Measurements from ENCODE around the gene EYA2. TPM values are rescaled to one million over a fixed set of nuclear protein-coding genes. Genes with fewer than 3 reads are reported as not detected.

The EYA2 gene
- total RNA-seq, 1 donor from 2014 or later, result 1.8 TPM

- no peaks in the 10 kb centered on the region for H3K27me3 ChIP-seq
- H3K27ac ChIP-seq, result no peak overlapping the region
- no peaks in the 10 kb centered on the region for H3K36me3 Mint-ChIP-seq
- H3K4me3 ChIP-seq, result no peak overlapping the region
- DNase-seq (ENCODE audit: low spot score), result peak; percentile 45
- no peaks in the 10 kb centered on the region for H3K9me3 Mint-ChIP-seq
- no peak overlapping the region for H2AFZ ChIP-seq (replicated peaks)
- TF ChIP-seq EZH2phosphoT487 (IDR thresholded peaks at IDR 0.05) (no peak), CTCF (IDR thresholded peaks at IDR 0.05) (no peak), EZH2 (IDR thresholded peaks at IDR 0.05) (no peak)
- H3K4me3 Mint-ChIP-seq, result no peak overlapping the region
- no peak overlapping the region for H3K9ac ChIP-seq
- H3K79me2 ChIP-seq (ENCODE audit: low read depth), result no peaks in the 10 kb centered on the region
- no peak overlapping the region for H3K27ac Mint-ChIP-seq
- H3K4me1 Mint-ChIP-seq, result peaks cover 3% of the 10 kb centered on the region
- H3K36me3 ChIP-seq, result no peaks in the 10 kb centered on the region
- H4K20me1 ChIP-seq (ENCODE audit: low read depth), result peaks cover 6% of the 10 kb centered on the region
- no peaks in the 10 kb centered on the region for H3K9me3 ChIP-seq (ENCODE audit: low read depth)
- no peak overlapping the region for H3K4me2 ChIP-seq
- peaks cover 10% of the 10 kb centered on the region for H3K27me3 Mint-ChIP-seq (ENCODE audit: insufficient read depth, low read depth)
- H3F3A ChIP-seq (ENCODE audit: low read depth), result no peaks in the 10 kb centered on the region
- H3K4me1 ChIP-seq, result no peaks in the 10 kb centered on the region
Observed at GRCh38 chr20:47016068-47016664, 121.5 kb downstream of the EYA2 start.

GRCh38 chr20:47018381-47018780 lies 123.7 kb downstream of the EYA2 start:
- Mint-ChIP-seq H3K27me3 (ENCODE audit: insufficient read depth, low read depth) (peaks cover 8% of the 10 kb centered on the region), H3K27ac (no peak overlapping the region)
- no peaks in the 10 kb centered on the region for H3K27me3 ChIP-seq

DNA sequence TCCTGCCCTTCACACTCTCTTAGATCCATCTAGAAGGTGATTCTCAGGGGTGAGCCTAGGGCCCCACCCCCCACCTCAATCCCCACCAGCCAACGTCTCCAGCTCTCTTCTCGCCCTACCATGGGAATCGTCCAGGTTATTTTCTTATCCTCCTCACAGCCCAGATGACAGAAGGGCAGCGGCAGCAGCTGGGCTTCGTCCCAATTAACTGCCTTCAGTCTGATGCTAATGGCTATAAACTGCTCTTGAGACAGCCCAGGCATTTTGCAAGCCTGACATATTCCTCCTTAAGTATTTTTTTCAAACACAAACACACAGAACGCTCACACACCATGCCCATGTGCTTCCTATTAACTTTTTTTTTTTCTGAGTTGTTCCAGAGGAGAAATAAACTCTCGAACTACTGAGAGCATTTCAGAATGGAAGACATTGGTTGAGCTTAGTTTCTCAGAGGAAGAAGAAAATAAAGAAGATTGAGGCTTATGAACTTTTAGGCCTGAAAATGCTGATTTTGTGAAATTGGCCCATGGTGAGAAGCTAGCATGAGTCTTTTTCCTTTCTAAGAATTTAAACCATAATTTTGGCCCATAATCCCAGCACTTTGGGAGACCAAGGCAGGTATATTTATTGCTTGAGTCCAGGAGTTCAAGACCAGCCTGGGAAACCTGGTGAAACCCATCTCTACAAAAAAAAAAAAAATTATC lies 124.6 kb downstream of the EYA2 start:
- Mint-ChIP-seq H3K36me3 (no peaks in the 10 kb centered on the region), H3K27me3 (ENCODE audit: insufficient read depth, low read depth) (peaks cover 14% of the 10 kb centered on the region), H3K9me3 (no peaks in the 10 kb centered on the region), H3K4me1 (peaks cover 3% of the 10 kb centered on the region), H3K4me3 (no peak overlapping the region), H3K27ac (no peak overlapping the region)
- peaks cover 6% of the 10 kb centered on the region for H4K20me1 ChIP-seq (ENCODE audit: low read depth)
- TF ChIP-seq CTCF (IDR thresholded peaks at IDR 0.05) (no peak), EZH2phosphoT487 (IDR thresholded peaks at IDR 0.05) (no peak), EZH2 (IDR thresholded peaks at IDR 0.05) (no peak)
- no peaks in the 10 kb centered on the region for H3K79me2 ChIP-seq (ENCODE audit: low read depth)
- no peak overlapping the region for H3K27ac ChIP-seq
- no peak overlapping the region for H3K4me2 ChIP-seq
- H3K27me3 ChIP-seq, result no peaks in the 10 kb centered on the region
- H3F3A ChIP-seq (ENCODE audit: low read depth), result no peaks in the 10 kb centered on the region
- DNase-seq (ENCODE audit: low spot score), result no peak
- H3K36me3 ChIP-seq, result no peaks in the 10 kb centered on the region
- H3K4me1 ChIP-seq, result no peaks in the 10 kb centered on the region
- no peak overlapping the region for H3K4me3 ChIP-seq
- H2AFZ ChIP-seq (replicated peaks), result no peak overlapping the region
- no peaks in the 10 kb centered on the region for H3K9me3 ChIP-seq (ENCODE audit: low read depth)
- H3K9ac ChIP-seq, result no peak overlapping the region

More at GRCh38 chr20:47018381-47018780, 123.7 kb downstream of the EYA2 start:
- H3K4me3 ChIP-seq, result no peak overlapping the region
- DNase-seq (ENCODE audit: low spot score), result no peak
- H3K4me3 Mint-ChIP-seq, result no peak overlapping the region
- H3K9ac ChIP-seq, result no peak overlapping the region
- H3K4me1 ChIP-seq, result no peaks in the 10 kb centered on the region
- no peaks in the 10 kb centered on the region for H3F3A ChIP-seq (ENCODE audit: low read depth)
- no peak for TF ChIP-seq EZH2 (IDR thresholded peaks at IDR 0.05)
- no peak for TF ChIP-seq CTCF (IDR thresholded peaks at IDR 0.05)
- no peak for TF ChIP-seq EZH2phosphoT487 (IDR thresholded peaks at IDR 0.05)
- no peaks in the 10 kb centered on the region for H3K36me3 ChIP-seq
- no peak overlapping the region for H2AFZ ChIP-seq (replicated peaks)
- H3K4me1 Mint-ChIP-seq, result peaks cover 3% of the 10 kb centered on the region
- no peak overlapping the region for H3K4me2 ChIP-seq
- H4K20me1 ChIP-seq (ENCODE audit: low read depth), result peaks cover 6% of the 10 kb centered on the region
- H3K79me2 ChIP-seq (ENCODE audit: low read depth), result no peaks in the 10 kb centered on the region
- H3K36me3 Mint-ChIP-seq, result no peaks in the 10 kb centered on the region
- no peak overlapping the region for H3K27ac ChIP-seq
- no peaks in the 10 kb centered on the region for H3K9me3 ChIP-seq (ENCODE audit: low read depth)
- no peaks in the 10 kb centered on the region for H3K9me3 Mint-ChIP-seq
